Measurements from ENCODE around the gene GLDN. TPM values are rescaled to one million over a fixed set of nuclear protein-coding genes. Genes with fewer than 3 reads are reported as not detected.

Gene GLDN
- polyA plus RNA-seq (2013, experiment 1 of 2; ENCODE audit: insufficient read length), result not detected
- not detected for polyA plus RNA-seq (2013, experiment 2 of 2; ENCODE audit: insufficient read length)

DNA sequence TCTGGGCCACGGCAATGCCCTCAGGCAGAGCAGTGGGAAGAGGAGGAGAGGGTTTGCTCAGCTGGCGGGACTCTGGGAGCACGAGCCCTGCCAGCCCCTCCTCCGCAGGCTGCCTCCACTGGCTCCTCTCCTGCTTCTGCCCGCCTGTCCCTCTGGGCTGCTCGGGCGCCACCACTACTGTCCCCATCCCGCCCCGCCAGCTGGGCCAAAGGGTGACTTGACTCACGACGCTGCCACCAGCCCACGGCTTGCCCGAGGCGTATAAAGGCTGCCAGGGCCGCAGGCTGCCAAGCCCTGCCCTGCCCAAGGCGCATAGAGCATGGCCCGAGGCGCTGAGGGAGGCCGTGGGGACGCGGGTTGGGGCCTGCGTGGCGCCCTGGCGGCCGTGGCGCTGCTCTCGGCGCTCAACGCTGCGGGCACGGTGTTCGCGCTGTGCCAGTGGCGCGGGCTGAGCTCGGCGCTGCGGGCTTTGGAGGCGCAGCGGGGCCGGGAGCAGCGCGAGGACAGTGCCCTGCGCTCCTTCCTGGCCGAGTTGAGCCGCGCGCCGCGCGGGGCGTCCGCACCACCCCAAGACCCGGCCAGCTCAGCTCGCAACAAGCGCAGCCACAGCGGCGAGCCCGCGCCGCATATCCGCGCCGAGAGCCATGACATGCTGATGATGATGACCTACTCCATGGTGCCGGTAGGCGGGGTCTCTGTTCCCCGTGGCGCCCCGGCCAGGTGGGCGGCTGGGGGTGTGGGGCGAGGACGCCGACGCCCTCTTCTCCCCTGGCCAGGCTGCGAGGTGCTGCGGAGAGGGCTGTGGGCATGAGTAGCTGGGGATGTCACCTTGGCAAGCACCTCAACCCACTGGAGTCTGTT lies at the start of gene GLDN:
TSS of gene GLDN (plus strand) at position 290 of the 861 bp plus-strand sequence. CDS start at position 320, 30 bp downstream.
- peak; percentile 18 for DNase-seq

DNA sequence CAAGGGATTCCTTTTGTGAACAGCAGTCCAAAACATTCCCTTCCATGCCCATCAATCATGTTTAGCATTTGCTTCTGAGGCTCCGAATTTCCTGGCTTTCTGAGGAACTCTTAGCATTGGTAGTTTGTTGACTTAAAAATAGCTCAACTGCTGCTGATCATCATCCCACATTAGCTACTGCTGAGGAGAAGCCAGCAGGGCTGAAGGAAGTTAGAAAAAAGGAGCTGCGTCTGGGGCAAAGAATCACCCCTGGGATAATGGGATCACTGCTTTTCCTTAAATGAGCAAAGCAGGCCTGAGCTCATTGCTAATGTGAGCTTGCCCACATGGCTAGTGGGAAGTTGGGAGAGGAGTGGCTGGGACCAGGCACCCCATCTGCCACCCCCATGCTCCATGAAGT lies 42.8 kb upstream of the GLDN start:
- no peak for DNase-seq

DNA sequence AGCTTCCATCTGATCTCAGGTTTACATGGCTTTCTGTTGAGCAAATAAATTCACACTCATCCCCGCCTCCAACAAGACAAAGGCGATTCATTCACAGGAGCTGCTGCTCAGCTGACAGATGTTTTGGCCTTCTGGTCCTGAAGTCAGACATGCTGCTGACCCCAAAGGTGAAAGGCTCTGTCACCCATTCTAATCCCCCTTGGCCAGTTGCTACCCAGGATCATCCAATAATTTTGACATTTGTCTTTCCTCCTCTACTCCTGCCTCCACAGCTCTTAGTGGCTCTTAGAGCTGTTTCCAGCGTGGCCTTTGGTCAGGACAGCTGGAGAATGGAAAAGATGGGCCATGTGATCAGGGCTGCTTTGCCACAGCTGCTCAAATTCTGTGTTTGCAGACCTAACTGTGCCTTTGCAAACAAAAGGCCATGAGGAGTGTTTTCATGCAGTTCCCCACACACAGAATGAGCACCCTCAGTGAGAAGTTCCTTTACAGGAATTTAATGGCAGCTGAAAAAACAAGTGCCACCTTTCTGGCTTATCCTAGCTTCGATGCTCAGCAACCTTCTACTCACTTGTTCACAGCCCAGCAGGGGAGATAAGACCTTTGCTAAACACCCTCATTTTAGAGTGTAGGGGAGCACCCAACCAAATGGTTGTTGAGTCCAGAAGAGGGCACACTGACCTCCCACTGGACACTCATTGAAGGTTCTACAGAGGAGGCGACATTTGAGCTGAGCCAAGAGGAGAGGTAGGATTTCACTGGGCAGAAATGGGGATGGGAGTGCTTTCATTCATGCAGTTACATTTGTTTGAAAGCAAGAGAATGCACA lies 42.1 kb upstream of the GLDN start:
- no peak for DNase-seq

DNA sequence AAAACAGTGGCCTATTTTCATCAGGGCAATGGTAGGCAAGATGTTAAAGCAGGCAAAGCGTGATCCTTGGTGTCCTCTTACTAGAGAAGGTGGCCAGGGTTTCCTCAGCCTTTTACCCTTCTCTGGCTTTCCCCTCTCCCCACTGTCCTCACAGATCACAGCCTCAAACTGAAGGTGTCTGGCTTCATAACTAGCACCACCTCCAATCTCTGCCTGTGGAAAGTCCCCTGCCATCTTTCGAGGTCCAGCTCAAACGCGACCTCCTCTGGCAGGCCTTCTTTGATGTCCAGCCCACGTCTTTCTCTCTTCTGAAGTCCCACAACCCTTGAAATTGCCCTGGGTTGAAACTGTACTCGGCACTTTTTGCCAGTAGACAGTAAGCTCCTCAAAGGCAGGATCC lies 39.0 kb upstream of the GLDN start:
- no peak for DNase-seq

DNA sequence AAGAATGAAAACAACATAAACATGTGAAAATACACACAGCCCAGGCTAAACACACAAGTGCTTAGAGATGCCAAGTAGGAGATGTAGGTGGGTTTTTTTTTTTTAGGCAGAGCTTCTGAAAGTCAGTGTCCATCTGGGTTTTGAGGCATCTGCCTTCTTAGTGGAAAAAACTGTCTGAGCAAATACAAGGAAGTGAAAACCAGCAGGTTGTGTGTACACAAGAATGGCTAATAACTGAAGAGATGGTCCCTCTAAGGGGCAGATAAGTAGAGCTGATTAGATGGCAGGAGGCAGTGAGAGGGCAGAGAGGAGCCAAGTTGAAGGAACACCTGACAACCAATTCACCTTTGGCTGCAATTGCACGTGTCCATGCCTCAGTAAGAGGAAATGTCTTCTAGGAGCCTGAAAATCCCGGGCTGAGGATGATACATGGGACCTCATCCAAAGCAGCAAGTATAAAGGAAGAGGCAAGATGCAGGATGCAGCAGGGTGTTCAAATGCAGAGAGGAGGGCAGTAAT lies 37.9 kb upstream of the GLDN start:
- DNase-seq, result no peak

DNA sequence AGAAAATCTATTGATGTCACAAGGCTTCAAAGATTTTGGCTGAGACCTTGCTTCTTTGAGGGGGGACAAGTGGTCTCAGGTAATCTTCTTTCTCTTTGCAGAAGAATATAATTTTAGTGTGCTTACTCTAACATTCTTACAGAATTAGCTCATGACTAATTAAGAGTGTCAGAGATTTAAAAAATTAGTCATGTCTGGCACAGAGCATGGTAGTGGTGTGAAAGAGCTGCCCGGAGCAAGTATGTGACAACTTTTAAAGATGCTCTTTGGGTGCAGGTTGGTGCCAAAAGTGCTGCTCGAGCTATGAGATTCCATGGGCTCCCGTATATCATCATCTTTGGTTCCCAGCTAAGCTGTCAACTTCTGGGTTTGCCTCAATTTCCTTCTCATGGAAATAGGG lies 34.1 kb upstream of the GLDN start:
- DNase-seq, result no peak

DNA sequence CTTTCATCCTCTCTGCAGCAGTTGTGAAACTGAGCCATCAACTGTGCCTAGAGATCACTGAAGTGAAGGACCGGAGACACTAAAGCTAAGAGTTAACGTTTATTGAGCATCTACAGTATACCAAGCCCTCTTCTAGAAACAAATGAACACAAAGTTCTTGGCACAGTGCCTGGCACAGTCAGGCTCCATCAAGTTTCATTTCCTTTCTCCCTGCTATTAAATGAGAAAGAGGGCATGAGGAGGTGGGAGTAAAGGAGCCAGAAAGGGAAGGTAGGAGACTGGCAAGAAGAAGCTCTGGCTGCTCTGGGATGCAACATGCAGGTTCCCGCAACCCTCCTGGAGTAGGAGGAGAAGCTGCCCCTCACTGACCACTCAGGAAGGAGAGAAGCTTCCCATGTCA lies 33.6 kb upstream of the GLDN start:
- no peak for DNase-seq

DNA sequence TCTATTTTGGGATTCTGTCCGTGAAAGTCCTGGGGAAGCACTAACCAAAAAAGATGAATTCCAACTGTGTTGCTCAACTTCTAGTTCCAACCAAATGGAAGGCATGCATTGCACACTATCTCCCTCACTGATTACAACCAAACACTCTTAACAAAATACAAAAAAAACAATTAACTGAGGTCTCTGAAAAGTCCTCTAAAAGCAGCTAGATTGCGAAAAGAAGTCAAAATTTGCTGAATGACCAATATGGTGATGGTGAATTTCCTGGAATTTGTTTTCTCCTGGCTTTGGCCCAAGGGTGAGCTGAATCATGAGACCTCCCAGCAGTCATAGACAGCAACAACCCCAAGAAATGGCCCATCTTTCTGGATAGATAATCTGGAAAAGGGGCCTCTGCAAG lies 31.4 kb upstream of the GLDN start:
- DNase-seq, result peak; percentile 38

DNA sequence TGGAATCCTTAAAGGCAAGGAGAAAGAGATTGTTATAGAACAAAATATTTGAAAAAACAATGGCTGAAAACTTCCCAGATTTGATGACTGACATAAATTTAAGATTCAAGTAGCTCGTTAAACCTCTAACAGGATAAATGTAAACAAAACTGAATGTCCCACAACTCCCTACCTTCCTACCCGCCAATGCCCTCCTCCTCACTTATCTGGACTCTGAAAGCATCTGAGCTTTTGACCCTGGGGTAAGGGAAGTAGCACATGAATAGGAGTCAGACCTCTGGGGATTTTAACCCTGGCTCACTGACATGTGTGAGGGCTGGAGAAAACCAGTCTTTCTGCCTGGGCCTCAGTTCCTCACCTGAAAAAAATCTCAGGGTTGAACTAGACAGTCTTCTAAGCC lies 29.9 kb upstream of the GLDN start:
- no peak for DNase-seq

DNA sequence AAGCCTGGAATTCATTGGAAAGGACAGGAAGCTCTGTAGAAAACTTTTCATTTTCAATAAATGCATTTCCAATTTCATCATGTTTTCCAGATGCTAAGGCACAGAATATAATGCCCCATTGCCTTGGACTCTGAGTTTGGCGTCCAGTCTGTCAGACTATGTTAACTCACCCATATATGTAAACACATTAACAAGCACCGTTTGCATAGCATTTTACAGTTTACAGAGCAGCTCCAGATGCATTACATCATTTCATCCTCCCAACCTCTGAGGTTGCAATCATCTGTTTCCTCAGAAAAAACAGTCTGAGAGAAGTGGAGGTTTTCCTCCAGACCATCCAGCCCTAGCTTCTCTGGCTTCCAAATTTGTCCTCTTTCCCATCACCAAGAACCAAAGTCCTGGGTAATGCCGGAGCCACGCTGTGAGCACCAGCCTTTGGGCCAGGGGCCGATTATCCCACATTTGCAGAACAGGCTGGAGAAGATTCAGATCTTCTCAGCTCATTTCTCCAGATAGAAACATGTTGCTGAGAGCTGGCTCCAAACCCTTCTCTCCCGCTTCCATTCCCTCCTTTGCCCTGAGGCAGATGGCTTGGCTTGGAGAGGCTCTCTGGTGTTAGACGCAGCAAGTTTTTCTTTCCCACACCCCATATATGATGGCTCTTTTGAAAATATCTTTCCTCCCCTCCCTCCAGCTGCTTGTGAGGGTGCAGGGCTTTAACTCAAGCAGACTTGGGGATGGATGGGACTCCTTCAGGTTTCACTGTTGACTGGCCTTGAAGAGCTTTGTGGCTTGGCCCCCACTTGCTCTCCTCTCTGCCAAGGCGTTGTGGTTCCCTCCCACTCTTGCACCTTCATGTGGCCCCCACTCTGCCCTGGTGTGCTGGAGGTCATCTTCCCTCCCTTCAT lies 29.0 kb upstream of the GLDN start:
- no peak for DNase-seq

DNA sequence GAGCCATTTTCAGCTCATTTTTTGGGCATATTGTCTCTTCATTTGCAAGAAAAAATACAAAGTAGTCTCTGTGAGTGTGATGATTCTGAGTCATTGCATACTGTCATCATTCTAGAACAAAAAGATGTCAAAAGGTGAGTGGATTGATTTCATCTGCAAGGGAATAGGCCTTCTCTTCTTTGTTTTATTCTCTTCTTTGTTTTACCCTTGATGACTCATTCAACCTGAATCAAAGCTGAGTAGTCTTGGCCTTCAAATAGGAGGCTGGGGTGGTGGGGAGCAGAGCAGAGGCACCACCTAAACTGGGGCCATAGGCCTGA lies 28.4 kb upstream of the GLDN start:
- DNase-seq, result no peak

DNA sequence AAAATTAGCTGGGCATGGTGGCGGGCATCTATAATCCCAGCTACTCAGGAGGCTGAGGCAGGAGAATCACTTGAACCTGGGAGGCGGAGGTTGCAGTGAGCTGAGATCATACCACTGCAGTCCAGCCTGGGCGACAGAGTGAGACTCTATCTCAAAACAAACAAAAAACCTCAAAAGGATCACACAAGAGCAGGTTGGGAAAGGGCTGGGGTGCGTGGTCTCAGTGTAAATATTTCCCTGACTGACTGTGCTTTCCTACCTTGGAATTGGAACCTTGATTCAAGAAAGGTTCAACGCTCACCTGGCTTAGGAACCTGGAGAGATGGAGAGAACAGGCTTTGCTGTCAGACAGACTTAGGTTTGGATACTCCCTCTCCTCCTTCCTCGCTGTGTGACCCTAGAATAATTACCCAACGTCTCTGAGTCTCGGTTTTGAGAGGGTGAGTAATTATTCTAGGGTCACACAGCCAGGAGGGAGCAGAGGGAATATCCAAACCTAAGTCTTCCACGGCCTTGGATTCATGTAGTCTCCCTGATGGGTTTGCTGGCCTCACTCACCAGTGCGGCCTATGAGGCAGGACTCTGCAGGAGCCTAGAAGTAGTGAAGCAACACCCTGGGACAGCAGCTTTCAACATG lies 27.7 kb upstream of the GLDN start:
- DNase-seq, result no peak

DNA sequence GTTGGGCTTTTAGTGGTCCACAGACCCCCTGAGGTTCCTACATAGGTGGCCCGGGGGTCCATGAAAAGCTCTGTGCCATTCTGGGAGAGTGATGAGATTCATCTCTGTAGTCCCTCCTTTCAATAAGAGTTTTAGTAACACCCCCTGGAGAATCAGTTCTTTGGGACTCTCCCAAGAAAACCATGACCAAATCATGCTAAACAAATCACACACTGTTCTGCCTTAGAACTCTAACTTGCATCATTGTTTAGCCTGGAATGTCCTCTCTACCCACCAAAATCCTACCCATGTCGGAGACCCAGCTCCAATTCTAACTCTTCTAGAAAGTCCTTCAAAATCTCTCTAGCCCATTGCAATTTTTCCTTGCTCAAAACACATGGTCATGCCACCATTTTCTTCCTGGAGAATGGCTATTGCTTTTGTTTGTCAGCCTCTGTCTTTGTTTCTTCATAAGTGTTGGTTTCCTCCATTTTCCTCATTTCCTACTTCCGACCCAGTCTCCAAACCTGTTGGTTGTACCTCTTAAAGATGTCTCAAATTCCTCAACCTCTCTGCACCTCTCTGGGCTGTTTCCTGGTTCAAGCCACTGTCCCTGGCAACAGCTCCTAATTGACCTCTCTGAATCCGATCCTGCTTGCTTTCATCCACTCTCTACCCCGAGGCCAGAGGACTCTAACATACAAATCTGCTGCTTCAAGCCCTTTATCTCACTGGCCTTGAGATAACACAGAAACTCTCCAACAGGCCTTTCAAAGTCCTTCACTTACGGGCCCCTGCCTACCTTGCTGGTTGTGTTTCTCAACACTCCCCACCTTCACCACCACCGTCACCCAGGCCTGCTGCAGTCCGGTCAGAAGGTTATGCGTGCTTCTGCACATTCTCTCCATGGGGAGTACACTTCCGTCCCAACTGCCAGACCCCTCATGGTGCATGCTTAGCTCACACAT lies 26.8 kb upstream of the GLDN start:
- DNase-seq, result no peak

DNA sequence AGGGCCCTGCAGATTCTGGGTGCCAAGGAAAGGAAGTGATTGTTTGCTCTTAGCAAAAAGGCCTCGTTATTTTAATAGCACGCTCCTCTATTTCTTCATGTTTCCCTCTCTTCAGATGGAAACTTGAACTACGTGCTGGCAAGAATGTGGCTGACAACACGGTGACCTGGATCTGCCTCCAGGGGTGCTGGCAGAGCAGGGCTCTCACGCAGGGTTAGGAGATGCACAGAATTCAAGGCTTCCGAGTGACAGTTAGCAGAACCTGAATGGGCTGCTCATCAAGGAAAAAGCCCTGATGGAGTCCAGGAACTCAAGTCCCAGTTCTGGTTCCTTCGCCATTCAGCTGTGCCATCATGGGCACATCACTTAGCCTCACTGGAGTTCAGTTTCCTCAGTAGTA lies 25.7 kb upstream of the GLDN start:
- no peak for DNase-seq

DNA sequence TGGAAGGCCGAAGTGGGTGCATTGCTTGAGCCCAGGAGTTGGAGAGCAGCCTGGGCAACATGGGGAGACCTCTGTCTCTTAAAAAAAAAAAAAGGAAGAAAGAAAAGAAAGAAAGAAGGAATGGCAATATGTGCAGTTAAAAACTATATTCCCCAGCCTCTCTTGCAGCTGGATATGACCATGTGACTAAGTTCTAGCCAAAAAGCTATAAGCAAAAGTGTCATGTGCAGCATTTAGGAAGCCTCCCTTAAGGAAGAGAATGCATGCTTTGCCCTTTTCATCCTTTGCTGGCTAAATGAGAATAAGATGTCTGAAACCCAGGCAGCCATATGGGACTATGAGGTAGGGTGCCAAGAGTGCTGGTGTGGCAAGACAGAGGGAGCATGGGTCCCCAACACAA lies 24.8 kb upstream of the GLDN start:
- no peak for DNase-seq

DNA sequence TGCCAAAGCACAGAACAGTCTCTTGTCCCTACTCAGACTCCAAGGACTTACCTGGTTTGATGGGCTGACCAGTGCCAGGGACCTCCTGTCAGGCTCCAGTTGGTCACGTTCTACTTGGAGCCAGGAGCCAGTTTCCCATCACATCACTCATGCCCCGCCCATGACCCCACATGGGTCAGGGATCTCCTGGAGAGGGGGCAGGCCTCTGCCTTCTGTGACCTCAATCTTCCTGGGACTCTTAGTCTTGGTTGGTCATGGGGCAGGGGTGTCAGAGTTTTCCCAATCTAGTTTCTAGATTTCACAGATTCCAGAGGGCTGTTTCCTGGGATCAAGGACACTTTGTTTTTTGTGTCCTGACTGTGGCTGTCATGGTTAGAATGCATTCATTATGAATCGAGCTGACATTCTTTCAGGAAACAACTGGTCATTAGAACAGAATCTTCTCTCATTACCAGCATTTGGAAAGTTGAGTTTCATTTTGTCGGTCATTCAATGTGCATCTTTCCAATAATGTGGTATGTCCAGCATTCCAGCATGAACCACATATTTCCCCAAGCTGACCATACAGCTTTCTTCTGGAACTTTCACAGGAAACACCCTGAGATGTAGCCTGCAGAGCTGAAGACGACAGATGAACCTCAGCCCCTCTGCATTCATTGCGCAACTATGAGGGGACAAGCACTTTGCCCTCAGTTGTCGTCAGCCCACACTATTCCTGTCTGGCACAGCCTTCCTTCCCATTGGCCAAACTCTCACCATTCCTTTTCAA lies 22.9 kb upstream of the GLDN start:
- peak; percentile 2 for DNase-seq

DNA sequence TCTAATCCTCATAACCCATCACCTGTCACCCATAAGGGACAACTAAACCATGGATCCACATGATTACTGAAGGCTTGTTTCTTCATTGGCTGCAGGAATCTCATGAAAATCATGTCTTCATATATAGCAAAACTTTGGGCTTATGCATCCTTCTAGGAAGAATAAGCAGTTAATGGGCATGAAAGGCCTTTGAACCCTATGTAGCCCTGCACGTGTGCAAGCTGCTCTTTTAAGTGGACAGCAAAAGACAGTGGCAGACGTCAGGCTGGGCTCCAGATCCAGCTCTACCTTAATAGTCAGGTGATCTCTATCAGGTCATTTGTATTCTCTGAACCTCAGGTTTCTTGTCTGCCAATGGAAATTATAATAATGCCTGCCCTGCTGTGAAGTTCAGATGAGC lies 21.9 kb upstream of the GLDN start:
- DNase-seq, result no peak

DNA sequence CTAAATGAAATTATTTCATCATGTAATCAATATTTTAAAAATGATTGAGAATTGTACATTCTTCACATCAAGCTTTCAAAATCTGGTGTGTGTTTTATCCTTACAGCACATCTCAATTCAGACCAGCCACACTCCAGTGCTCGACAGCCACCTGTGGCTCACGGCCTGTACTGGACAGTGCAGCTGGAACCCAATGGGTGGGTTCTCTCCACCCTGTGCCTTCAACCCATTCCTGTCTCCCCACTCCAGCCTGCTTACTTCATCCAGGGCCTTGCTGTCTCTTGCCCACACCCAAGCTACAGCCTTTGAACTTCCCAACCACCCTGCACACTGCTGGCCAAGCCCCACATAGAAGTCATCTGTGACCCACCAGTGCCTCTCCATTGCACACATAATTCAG lies 20.6 kb upstream of the GLDN start:
- DNase-seq, result no peak

DNA sequence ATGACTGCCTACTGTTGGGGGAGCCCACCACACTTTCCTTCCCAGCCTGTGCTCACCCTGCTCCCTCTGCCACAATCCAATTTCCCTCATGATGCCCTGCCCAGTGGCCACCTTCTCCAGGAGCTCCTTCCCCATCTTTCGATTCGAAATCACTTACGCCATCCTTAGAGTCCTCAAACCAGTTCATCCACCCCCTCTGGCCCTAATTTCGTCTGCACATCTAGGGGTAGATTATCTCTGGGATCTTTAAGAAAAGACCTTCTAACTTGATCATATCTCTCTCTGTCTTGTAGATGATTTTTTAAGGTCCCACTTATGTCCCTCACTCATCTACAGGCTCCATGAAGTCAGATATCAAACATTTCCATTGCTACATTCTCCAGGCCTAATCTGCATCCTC lies 20.1 kb upstream of the GLDN start:
- DNase-seq, result no peak

All from fibroblast of skin of back (primary cell).